ENCODE data around the gene CCDC9.

- TF ChIP-seq, protein P1, sequence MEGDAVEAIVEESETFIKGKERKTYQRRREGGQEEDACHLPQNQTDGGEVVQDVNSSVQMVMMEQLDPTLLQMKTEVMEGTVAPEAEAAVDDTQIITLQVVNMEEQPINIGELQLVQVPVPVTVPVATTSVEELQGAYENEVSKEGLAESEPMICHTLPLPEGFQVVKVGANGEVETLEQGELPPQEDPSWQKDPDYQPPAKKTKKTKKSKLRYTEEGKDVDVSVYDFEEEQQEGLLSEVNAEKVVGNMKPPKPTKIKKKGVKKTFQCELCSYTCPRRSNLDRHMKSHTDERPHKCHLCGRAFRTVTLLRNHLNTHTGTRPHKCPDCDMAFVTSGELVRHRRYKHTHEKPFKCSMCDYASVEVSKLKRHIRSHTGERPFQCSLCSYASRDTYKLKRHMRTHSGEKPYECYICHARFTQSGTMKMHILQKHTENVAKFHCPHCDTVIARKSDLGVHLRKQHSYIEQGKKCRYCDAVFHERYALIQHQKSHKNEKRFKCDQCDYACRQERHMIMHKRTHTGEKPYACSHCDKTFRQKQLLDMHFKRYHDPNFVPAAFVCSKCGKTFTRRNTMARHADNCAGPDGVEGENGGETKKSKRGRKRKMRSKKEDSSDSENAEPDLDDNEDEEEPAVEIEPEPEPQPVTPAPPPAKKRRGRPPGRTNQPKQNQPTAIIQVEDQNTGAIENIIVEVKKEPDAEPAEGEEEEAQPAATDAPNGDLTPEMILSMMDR (IDR thresholded peaks at IDR 0.05), result no peak
- TF ChIP-seq POLR2A (IDR thresholded peaks at IDR 0.05), result no peak
These were observed 11.7 kb downstream of the CCDC9 start for GRCh38 chr19:47268028-47268427.

Data from prostate gland (tissue), 2 donors.